GM12878 (cell line): ENCODE results near the gene PAQR7. TPM values are rescaled to one million over a fixed set of nuclear protein-coding genes. Genes with fewer than 3 reads are reported as not detected.

Source experiments
- ATAC-seq: fragments of 200-7000 bp; cut with Tn5 transposase; 3 replicates; pipeline ENCODE4 v1.9.1; 2020; ENCODE audit warnings: mild to moderate bottlenecking, moderate library complexity
- BruUV-seq: library from RNA; stranded (reverse); fragments of 400-500 nt; replicated peaks from 2 replicates; lab custom pipeline; 2021; lab: Mats Ljungman, UMichigan
- CTCF ChIA-PET: fragments of 300-600 bp; sonication (Branson Sonifier 250); formaldehyde crosslinking; extraction: SDS; loops from one replicate; lab custom pipeline; 2021; ENCODE audit warnings: inconsistent platforms; lab: Yijun Ruan, JAX
- POLR2A ChIA-PET: fragments of 350-600 bp; formaldehyde crosslinking; extraction: SDS; loops from one replicate; lab custom pipeline; 2021; ENCODE audit warnings: inconsistent platforms; lab: Charles Lee
- RAD21 ChIA-PET: fragments of 300-600 bp; sonication (Branson Sonifier 250); formaldehyde crosslinking; loops from one replicate; lab custom pipeline; 2023; ENCODE audit warnings: antibody characterized with exemption; ENCODE audit not compliant: unreplicated experiment; lab: Charles Lee
- SMC1A ChIA-PET: fragments of 300-600 bp; sonication (Branson Sonifier 250); formaldehyde crosslinking; loops from one replicate; lab custom pipeline; 2023; ENCODE audit not compliant: unreplicated experiment, uncharacterized antibody; lab: Charles Lee
- DNase-seq: peaks from one replicate; pipeline ENCODE4 v3.0.0-alpha.2; 2011; ENCODE audit warnings: low read depth, low spot score
- FAIRE-seq: peaks from 3 replicates; lab custom pipeline; 2011; peaks lifted over from hg19 to GRCh38; lab: Jason Lieb, UNC
- H2AFZ ChIP-seq: 2 replicates; pipeline ENCODE4 v1.6.0; 2011; ENCODE audit warnings: low read depth, low read length, control low read depth; ENCODE audit not compliant: control insufficient read depth
- H3K27ac ChIP-seq: 2 replicates; pipeline ENCODE4 v1.5.1; 2011; ENCODE audit warnings: control low read depth; ENCODE audit not compliant: control insufficient read depth, insufficient read depth
- H3K27me3 ChIP-seq, 2 experiments: replicated peaks in 1 of 2; 2 replicates each; pipeline versions ENCODE4 v1.6.0 to v1.6.1; 2011; ENCODE audit warnings: low read length in 1 of 2; ENCODE audit not compliant: control insufficient read depth in 2 of 2, insufficient read depth in 2 of 2
- H3K36me3 ChIP-seq, 2 experiments: 2 replicates each; pipeline ENCODE4 v1.5.1; 2011; ENCODE audit warnings: low read length in 1 of 2; ENCODE audit not compliant: control insufficient read depth in 2 of 2, insufficient read depth in 2 of 2
- H3K4me1 ChIP-seq: 2 replicates; pipeline ENCODE4 v1.6.1; 2011; ENCODE audit warnings: mild to moderate bottlenecking, low read length, moderate library complexity, mixed read lengths; ENCODE audit not compliant: control insufficient read depth, insufficient read depth
- H3K4me2 ChIP-seq: 2 replicates; pipeline ENCODE4 v1.6.0; 2011; ENCODE audit warnings: control low read depth; ENCODE audit not compliant: control insufficient read depth, insufficient read depth
- H3K4me3 ChIP-seq: fragments of 200-600 bp; sonication (generic); 2 replicates; pipeline ENCODE4 v1.5.1; 2016
- H3K79me2 ChIP-seq: 2 replicates; pipeline ENCODE4 v1.6.0; 2011; ENCODE audit warnings: low read length; ENCODE audit not compliant: control insufficient read depth, insufficient read depth
- H3K9ac ChIP-seq: 2 replicates; pipeline ENCODE4 v1.8.0; 2011; ENCODE audit warnings: low read length, control low read depth, mixed read lengths; ENCODE audit not compliant: control insufficient read depth, insufficient read depth
- H3K9me3 ChIP-seq: replicated peaks from 3 replicates; pipeline ENCODE4 v1.5.1; 2011; ENCODE audit warnings: mild to moderate bottlenecking, low read length; ENCODE audit not compliant: control insufficient read depth, insufficient read depth
- H4K20me1 ChIP-seq: 2 replicates; pipeline ENCODE4 v1.6.0; 2011; ENCODE audit not compliant: control insufficient read depth, insufficient read depth
- CBX3 ChIP-seq: fragments of 200-600 bp; sonication (generic); IDR thresholded peaks from 2 replicates; pipeline ENCODE4 v1.6.1; 2016; ENCODE audit warnings: low read depth, borderline replicate concordance
- MTA3 ChIP-seq: IDR thresholded peaks from 2 replicates; pipeline ENCODE4 v1.6.1; 2012; ENCODE audit warnings: low read length, inconsistent platforms, borderline replicate concordance
- NFXL1 ChIP-seq: fragments of 450-650 bp; IDR thresholded peaks from 2 replicates; pipeline ENCODE4 v1.6.1; 2017; ENCODE audit warnings: antibody characterized with exemption, mild to moderate bottlenecking, borderline replicate concordance
- NFYA ChIP-seq: IDR thresholded peaks from 2 replicates; pipeline ENCODE4 v1.6.1; 2011; ENCODE audit warnings: low read depth, mild to moderate bottlenecking, low read length, improper control_type of control experiment, borderline replicate concordance
- RAD21 ChIP-seq: IDR thresholded peaks from 2 replicates; pipeline ENCODE4 v1.6.1; 2011; ENCODE audit warnings: mild to moderate bottlenecking, low read depth, low read length, moderate library complexity; ENCODE audit not compliant: insufficient read depth
- RCOR1 ChIP-seq: conservative IDR thresholded peaks from 2 replicates; pipeline ENCODE4 v1.6.1; 2012; ENCODE audit warnings: low read depth, low read length, improper control_type of control experiment
- RUNX3 ChIP-seq: IDR thresholded peaks from 2 replicates; pipeline ENCODE4 v1.6.1; 2012; ENCODE audit warnings: low read length, inconsistent platforms
- SIN3A ChIP-seq: IDR thresholded peaks from 2 replicates; pipeline ENCODE4 v1.6.1; 2012; ENCODE audit warnings: low read depth, low read length, improper control_type of control experiment
- STAT1 ChIP-seq: fragments of 450-650 bp; conservative IDR thresholded peaks from 2 replicates; pipeline ENCODE4 v1.6.1; 2014; ENCODE audit warnings: antibody characterized with exemption, mild to moderate bottlenecking
- ZBTB11 ChIP-seq: fragments of 450-650 bp; formaldehyde crosslinking; IDR thresholded peaks from 2 replicates; pipeline ENCODE4 v1.5.0; 2022; ENCODE audit warnings: mild to moderate bottlenecking, missing genetic modification characterization
- ZNF592 ChIP-seq: fragments of 450-650 bp; IDR thresholded peaks from 2 replicates; pipeline ENCODE4 v1.6.1; 2017; ENCODE audit warnings: mild to moderate bottlenecking, moderate library complexity
- ZSCAN29 ChIP-seq: fragments of 450-650 bp; IDR thresholded peaks from 2 replicates; pipeline ENCODE4 v1.6.1; 2017; ENCODE audit warnings: mild to moderate bottlenecking, moderate library complexity
- WGBS: methylation state at CpG from one replicate; pipeline ENCODE4 v1.1.6; 2016; ENCODE audit warnings: low lambda C conversion rate; ENCODE audit not compliant: insufficient replicate concordance, insufficient coverage; ENCODE audit errors: missing lambda C conversion rate; 5-methylcytosine and 5-hydroxymethylcytosine counted together
- in situ Hi-C: fragments of 300-500 bp; cut with MboI; formaldehyde crosslinking; loops from 9 replicates; pipeline ENCODE4 v1.14.3; 2018; ENCODE audit warnings: mixed read lengths
- intact Hi-C: fragments of 100-400 bp; cut with micrococcal nuclease; formaldehyde crosslinking; loops from one replicate; pipeline ENCODE4 v1.14.2; 2022; ENCODE audit not compliant: unreplicated experiment
- polyA plus RNA-seq, 11 experiments: library from polyadenylated mRNA; depleted of rRNA in 4 of 11; unstranded in 6 of 11; stranded (reverse) in 5 of 11; fragments of >200 nt; fragmentation: Nextera tagmentation in 4 of 11; fragmentation: Illumina TruSeq in 1 of 11; extraction: Ambion mirVana in 4 of 11; extraction: Trizol in 1 of 11; gene quantifications; 1 replicate in 1 of 11; 2 replicates in 10 of 11; pipeline versions ENCODE4 v1.2.1 to v1.2.3, GENCODE V29; 2011 to 2016; ENCODE audit warnings: inconsistent platforms in 2 of 11, missing spikeins in 2 of 11, low read depth in 1 of 11
- total RNA-seq, 4 experiments: library from RNA; depleted of rRNA in 3 of 4; stranded (reverse); fragments of >200 nt in 3 of 4; fragmentation: Illumina TruSeq in 1 of 4; extraction: Trizol in 1 of 4; gene quantifications; 2 replicates each; pipeline versions ENCODE4 v1.2.1 to v1.2.3, GENCODE V29; 2013 to 2021

Gene PAQR7
- total and polyA plus RNA-seq, 10 of the 15 experiments (the other 5 are each of a cell fraction or from before 2014, with no cell fraction given) = 1.1 to 8.8 (median 5.2) TPM

- H3K4me2 ChIP-seq = no peak overlapping the region
- FAIRE-seq = no peak
- no peak overlapping the region; the same call in 1 of the 2 replicates for H3K27ac ChIP-seq
- no peaks in the 10 kb centered on the region for H4K20me1 ChIP-seq
- ChIA-PET POLR2A (interaction anchor here (1.0 to 1.8 kb wide), 5 partner anchors 9 to 152 kb away, joined by 3 to 7 read pairs (median 4); partner anchors contain the start of gene PAFAH2), RAD21 (interaction anchor here (0.9 to 2.0 kb wide), 3 partner anchors 50 to 430 kb away, joined by 3 to 8 read pairs (median 3); partner anchors contain the start of gene PAFAH2), SMC1A (interaction anchor here (0.8 to 2.2 kb wide), 8 partner anchors 8 to 151 kb away, joined by 3 to 11 read pairs (median 6); partner anchors contain the start of gene PAFAH2), CTCF (interaction anchor here (1.1 to 2.8 kb wide), 6 partner anchors 8 to 152 kb away, joined by 3 to 15 read pairs (median 6); partner anchors contain the start of genes PAFAH2 and STMN1)
- H3K79me2 ChIP-seq = peaks cover 2% of the 10 kb centered on the region
- ATAC-seq = no peak
- no peak overlapping the region for H3K9ac ChIP-seq
- peaks cover 8% of the 10 kb centered on the region; the same call in 1 of the 2 replicates for H3K4me1 ChIP-seq
- WGBS = 75% methylated on average over 5 of the region's 5 CpGs
- no TSS peak for BruUV-seq
- H3K36me3 ChIP-seq = no peaks in the 10 kb centered on the region
- intact Hi-C loops (no loop called here), in situ Hi-C loops (no loop called here)
- no peaks in the 10 kb centered on the region for H3K9me3 ChIP-seq
- no peak overlapping the region for H2AFZ ChIP-seq
- H3K4me3 ChIP-seq = no peak overlapping the region
- no peak for TF ChIP-seq ZSCAN29
- TF ChIP-seq ZNF592 = no peak
- TF ChIP-seq MTA3 = no peak
- no peak for TF ChIP-seq NFXL1
- no peak for TF ChIP-seq CBX3
- TF ChIP-seq SIN3A = no peak
- TF ChIP-seq NFYA = no peak
- no peak for TF ChIP-seq RCOR1
- no peak for TF ChIP-seq STAT1
- no peak for TF ChIP-seq RAD21
- no peak for TF ChIP-seq RUNX3
- no peak for TF ChIP-seq ZBTB11 (CRISPR knock-in tag)
- DNase-seq = no peak
- no peaks in the 10 kb centered on the region for H3K27me3 ChIP-seq
Observed at GRCh38 chr1:25845664-25846063, 29.8 kb downstream of the PAQR7 start.
